Mesothelial cell of epicardium (in vitro differentiated cells): ENCODE measurements around the gene PTPN2. TPM values are rescaled to one million over a fixed set of nuclear protein-coding genes. Genes with fewer than 3 reads are reported as not detected.
"Not testable (repeated sequence)": the region's sequence is repeated elsewhere in the genome, so short reads cannot be mapped to it uniquely, and the experiment has no call there.

ENCODE experiments used
- DNase-seq, 2 experiments: peaks; one replicate each; pipeline ENCODE4 v3.0.0; 2021; ENCODE audit warnings: low spot score in 2 of 2; ENCODE audit not compliant: unreplicated experiment in 2 of 2
- H3K27ac Mint-ChIP-seq: 2 replicates; pipeline ENCODE4 v1.8.0; 2021; ENCODE audit warnings: mixed read lengths
- H3K27me3 Mint-ChIP-seq: 2 replicates; pipeline ENCODE4 v1.8.0; 2021; ENCODE audit warnings: low read depth, mixed read lengths
- H3K36me3 Mint-ChIP-seq: 2 replicates; pipeline ENCODE4 v1.8.0; 2021; ENCODE audit warnings: mixed read lengths
- H3K4me1 Mint-ChIP-seq: 2 replicates; pipeline ENCODE4 v1.8.0; 2021; ENCODE audit warnings: mixed read lengths
- H3K4me3 Mint-ChIP-seq: 2 replicates; pipeline ENCODE4 v1.8.0; 2021; ENCODE audit warnings: mild to moderate bottlenecking, moderate library complexity, mixed read lengths
- H3K9me3 Mint-ChIP-seq: 2 replicates; pipeline ENCODE4 v1.8.0; 2021; ENCODE audit warnings: mixed read lengths
- CTCF ChIP-seq: fragments of 200-600 bp; sonication (generic); IDR thresholded peaks from one replicate; pipeline ENCODE4 v1.5.0; 2021; ENCODE audit warnings: antibody characterized with exemption; ENCODE audit not compliant: unreplicated experiment
- total RNA-seq: library from RNA; stranded (reverse); gene quantifications from 3 replicates; pipeline ENCODE4 v1.2.1, GENCODE V29; 2021

Gene PTPN2
- total RNA-seq, 1 donor from 2014 or later = 37.0 TPM

- Mint-ChIP-seq H3K27ac (no peak overlapping the region), H3K36me3 (no peaks in the 10 kb centered on the region), H3K4me1 (peaks cover 7% of the 10 kb centered on the region), H3K9me3 (no peaks in the 10 kb centered on the region), H3K4me3 (no peak overlapping the region), H3K27me3 (no peaks in the 10 kb centered on the region)
- TF ChIP-seq CTCF = no peak
- DNase-seq = no peak
Measured at GRCh38 chr18:12765586-12765985, 118.5 kb downstream of the PTPN2 start.

GRCh38 chr18:12765126-12765525 lies 118.9 kb downstream of the PTPN2 start:
- no peak for TF ChIP-seq CTCF
- H3K36me3 Mint-ChIP-seq = no peaks in the 10 kb centered on the region
- peaks cover 7% of the 10 kb centered on the region for H3K4me1 Mint-ChIP-seq
- H3K4me3 Mint-ChIP-seq = no peak overlapping the region
- H3K27ac Mint-ChIP-seq = no peak overlapping the region
- no peaks in the 10 kb centered on the region for H3K27me3 Mint-ChIP-seq
- no peak for DNase-seq
- H3K9me3 Mint-ChIP-seq = no peaks in the 10 kb centered on the region

GRCh38 chr18:12758566-12758965 lies 125.5 kb downstream of the PTPN2 start:
- H3K4me3 Mint-ChIP-seq, H3K27me3 Mint-ChIP-seq, DNase-seq, H3K27ac Mint-ChIP-seq, H3K36me3 Mint-ChIP-seq, H3K4me1 Mint-ChIP-seq, H3K9me3 Mint-ChIP-seq: not testable (repeated sequence)

- H3K4me1 Mint-ChIP-seq, H3K4me3 Mint-ChIP-seq, H3K36me3 Mint-ChIP-seq, H3K27ac Mint-ChIP-seq, H3K27me3 Mint-ChIP-seq, H3K9me3 Mint-ChIP-seq, DNase-seq: not testable (repeated sequence)
Measured at GRCh38 chr18:12756619-12757239, 127.3 kb downstream of the PTPN2 start.

- H3K27ac Mint-ChIP-seq, H3K9me3 Mint-ChIP-seq, H3K27me3 Mint-ChIP-seq, H3K36me3 Mint-ChIP-seq, H3K4me1 Mint-ChIP-seq, DNase-seq, H3K4me3 Mint-ChIP-seq: not testable (repeated sequence)
Measured at GRCh38 chr18:12755606-12756005, 128.4 kb downstream of the PTPN2 start.

- Mint-ChIP-seq H3K4me1 (no peaks in the 10 kb centered on the region), H3K27ac (no peak overlapping the region), H3K36me3 (no peaks in the 10 kb centered on the region), H3K9me3 (peaks cover 3% of the 10 kb centered on the region), H3K4me3 (no peak overlapping the region), H3K27me3 (no peaks in the 10 kb centered on the region)
- TF ChIP-seq CTCF = no peak
- DNase-seq = no peak
Measured at GRCh38 chr18:12754511-12754910, 129.5 kb downstream of the PTPN2 start.

- H3K4me1 Mint-ChIP-seq = no peaks in the 10 kb centered on the region
- no peaks in the 10 kb centered on the region for H3K27me3 Mint-ChIP-seq
- H3K36me3 Mint-ChIP-seq = no peaks in the 10 kb centered on the region
- peaks cover 3% of the 10 kb centered on the region for H3K9me3 Mint-ChIP-seq
- no peak for DNase-seq
- TF ChIP-seq CTCF = no peak
- no peak overlapping the region for H3K27ac Mint-ChIP-seq
- H3K4me3 Mint-ChIP-seq = no peak overlapping the region
Measured at GRCh38 chr18:12751891-12752290, 132.1 kb downstream of the PTPN2 start.
